Epithelial cell of esophagus (primary cell): ENCODE results near the gene ALDH1B1.

Source experiments
- DNase-seq: peaks from one replicate; pipeline ENCODE4 v3.0.0; 2010; ENCODE audit warnings: low read depth
- H3K4me3 ChIP-seq: 2 replicates; pipeline ENCODE4 v1.5.1; 2011; ENCODE audit warnings: mild to moderate bottlenecking, low read length, control low read depth
- TF ChIP-seq, protein P1 (sequence below): IDR thresholded peaks from 2 replicates; pipeline ENCODE4 v1.5.1; 2011; ENCODE audit warnings: low read depth, mild to moderate bottlenecking, low read length, control low read depth, inconsistent platforms; ENCODE audit not compliant: insufficient read depth; ENCODE audit errors: missing control alignments

The ALDH1B1 gene

DNA sequence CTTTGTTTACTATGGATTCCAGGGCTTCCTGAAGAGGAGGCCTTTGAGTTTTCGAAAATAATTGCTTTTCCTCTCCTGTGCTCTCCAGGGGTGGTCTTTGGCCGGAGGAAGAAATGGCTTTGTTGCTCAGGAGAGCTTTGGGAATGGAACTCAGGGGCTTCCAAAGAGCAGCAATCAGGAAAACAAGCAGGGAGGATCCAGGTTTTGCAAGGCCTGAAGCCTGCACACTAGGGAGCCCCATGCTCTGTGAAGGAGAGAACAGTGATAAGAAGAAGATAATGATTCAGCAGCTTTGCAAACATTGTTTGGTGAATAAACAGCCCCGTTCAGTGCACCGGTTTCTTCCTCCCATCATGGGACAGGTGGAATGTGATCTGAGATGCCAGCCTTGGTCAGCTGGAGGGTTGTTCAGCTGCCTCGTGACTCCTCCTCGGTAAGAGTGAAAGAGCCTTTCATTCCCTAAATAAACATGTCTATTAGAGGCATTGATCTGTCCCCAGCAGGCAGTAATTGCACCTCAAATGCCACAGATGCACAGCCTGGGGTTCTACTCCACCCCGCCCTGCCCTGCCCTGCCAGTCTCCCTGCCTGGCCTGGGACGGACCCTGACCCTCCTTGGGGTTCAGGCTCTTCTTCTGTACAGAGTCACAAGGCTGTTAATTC, 11.5 kb upstream of the ALDH1B1 start:
- no peak overlapping the region for H3K4me3 ChIP-seq
- TF ChIP-seq, protein P1, sequence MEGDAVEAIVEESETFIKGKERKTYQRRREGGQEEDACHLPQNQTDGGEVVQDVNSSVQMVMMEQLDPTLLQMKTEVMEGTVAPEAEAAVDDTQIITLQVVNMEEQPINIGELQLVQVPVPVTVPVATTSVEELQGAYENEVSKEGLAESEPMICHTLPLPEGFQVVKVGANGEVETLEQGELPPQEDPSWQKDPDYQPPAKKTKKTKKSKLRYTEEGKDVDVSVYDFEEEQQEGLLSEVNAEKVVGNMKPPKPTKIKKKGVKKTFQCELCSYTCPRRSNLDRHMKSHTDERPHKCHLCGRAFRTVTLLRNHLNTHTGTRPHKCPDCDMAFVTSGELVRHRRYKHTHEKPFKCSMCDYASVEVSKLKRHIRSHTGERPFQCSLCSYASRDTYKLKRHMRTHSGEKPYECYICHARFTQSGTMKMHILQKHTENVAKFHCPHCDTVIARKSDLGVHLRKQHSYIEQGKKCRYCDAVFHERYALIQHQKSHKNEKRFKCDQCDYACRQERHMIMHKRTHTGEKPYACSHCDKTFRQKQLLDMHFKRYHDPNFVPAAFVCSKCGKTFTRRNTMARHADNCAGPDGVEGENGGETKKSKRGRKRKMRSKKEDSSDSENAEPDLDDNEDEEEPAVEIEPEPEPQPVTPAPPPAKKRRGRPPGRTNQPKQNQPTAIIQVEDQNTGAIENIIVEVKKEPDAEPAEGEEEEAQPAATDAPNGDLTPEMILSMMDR = no peak
- DNase-seq = no peak

DNA sequence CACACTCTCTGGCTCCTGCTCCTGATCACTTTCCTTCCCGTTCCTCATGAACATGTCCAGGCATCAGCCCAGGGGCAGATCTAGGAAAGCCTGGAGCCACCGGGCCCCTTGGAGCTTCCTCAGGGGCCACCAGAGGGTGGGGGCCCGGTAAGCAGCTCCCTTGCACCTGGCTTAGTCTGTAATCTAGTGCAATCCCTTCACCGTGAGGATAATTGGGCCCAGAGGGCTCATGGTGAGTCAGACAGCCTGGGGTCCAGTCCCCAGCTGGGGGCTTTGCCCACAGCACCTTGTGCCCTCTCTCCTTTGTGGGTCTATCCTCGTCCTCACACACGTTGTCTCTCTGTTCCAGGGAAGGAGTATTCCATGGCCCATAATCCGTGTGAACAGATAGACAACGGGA, 10.4 kb upstream of the ALDH1B1 start:
- H3K4me3 ChIP-seq = no peak overlapping the region
- DNase-seq = no peak
- TF ChIP-seq, protein P1 = no peak

GRCh38 chr9:38384990-38385848, 7.3 kb upstream of the ALDH1B1 start:
- no peak for DNase-seq
- no peak overlapping the region for H3K4me3 ChIP-seq
- TF ChIP-seq, protein P1 = no peak

DNA sequence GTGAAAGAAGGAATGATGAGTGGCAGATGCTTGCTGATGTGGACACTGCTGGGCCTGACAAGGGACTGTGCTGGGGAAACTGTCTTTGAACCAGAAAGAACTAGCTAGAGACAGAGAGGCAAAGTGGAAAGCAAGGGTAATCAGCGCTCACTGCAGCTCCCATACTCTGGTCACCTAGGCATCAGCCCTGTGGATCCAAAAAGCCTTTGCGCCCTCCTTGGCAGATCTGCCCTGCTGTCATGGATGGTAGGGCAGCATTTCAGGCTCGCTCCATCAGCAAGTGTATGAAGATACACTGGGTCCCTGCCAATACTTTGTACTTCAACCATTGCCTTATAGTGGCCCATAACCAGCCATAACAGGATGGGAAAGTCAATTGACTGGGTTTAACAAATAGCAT, 6.6 kb upstream of the ALDH1B1 start:
- no peak overlapping the region for H3K4me3 ChIP-seq
- TF ChIP-seq, protein P1 = no peak
- DNase-seq = no peak

GRCh38 chr9:38386319-38386895, 6.1 kb upstream of the ALDH1B1 start:
- no peak overlapping the region for H3K4me3 ChIP-seq
- TF ChIP-seq, protein P1 = no peak
- DNase-seq = no peak

DNA sequence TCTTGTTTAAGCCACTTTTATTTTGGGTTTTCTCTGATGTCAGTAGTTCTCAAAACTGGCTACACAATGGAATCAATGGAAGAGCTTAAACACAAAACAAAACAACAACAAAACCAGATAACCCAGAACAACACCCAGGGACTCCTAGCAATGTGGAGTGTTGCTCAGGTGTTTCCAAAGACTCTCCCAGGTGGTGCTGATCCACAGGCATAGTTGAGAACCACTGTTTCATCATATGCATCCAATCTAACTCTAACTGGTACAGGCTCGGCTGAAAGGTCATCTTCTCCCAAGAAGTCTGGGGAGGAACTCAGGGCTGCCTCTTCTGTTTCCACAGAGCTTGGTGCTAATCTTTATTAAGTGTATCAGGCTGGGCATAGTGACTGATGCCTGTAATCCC, 5.4 kb upstream of the ALDH1B1 start:
- DNase-seq = no peak
- no peak overlapping the region for H3K4me3 ChIP-seq
- TF ChIP-seq, protein P1 = no peak
